SH-SY5Y (cell line): Measurements from ENCODE around the gene OR10H3.

Source experiments
- GATA2 ChIP-seq: IDR thresholded peaks from 2 replicates; pipeline ENCODE4 v1.6.1; 2011; ENCODE audit warnings: mild to moderate bottlenecking, low read depth, low read length
- GATA3 ChIP-seq: IDR thresholded peaks from 2 replicates; pipeline ENCODE4 v1.6.1; 2011; ENCODE audit warnings: low read depth, mild to moderate bottlenecking, low read length, moderate library complexity

The OR10H3 gene

DNA sequence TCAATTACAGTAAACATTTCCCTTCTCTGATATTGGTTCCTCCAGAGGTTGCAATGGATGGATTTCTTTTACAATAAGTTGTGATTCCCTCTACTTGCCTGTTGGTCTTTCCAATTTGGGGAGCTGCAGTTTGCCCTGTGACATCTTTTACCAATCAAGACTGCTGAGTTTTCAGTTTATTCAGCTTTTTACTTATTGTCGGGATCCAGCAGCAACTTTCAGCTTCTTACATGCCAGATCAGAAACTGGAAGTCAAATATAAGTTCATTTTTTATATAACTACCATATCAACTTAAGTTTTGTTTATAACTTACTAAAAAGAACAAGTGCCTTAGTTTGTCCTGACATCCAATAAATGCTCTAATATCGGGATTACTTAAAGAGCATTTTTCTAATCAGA lies 10.5 kb downstream of the OR10H3 start:
- TF ChIP-seq GATA2, result no peak
- no peak for TF ChIP-seq GATA3

DNA sequence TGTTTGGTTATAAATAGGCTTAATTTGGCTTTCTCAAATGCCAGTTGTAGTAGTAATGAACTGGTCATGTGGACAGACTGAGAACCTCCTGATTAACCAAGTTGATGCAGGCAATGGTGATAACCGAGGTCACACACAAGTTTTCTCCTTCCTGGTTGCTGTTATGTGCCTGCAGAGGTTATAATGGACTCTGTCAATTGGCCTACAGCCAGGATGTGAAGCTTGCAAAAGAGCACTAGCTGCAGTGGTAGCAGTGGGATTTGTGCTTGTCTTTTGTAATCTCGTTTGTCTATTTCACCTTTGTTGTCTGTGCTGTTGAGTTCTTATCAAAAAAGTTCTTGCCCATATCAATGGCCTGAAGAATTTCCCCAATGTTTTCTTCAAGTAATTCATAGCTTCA lies 20.6 kb downstream of the OR10H3 start:
- no peak for TF ChIP-seq GATA3
- no peak for TF ChIP-seq GATA2

DNA sequence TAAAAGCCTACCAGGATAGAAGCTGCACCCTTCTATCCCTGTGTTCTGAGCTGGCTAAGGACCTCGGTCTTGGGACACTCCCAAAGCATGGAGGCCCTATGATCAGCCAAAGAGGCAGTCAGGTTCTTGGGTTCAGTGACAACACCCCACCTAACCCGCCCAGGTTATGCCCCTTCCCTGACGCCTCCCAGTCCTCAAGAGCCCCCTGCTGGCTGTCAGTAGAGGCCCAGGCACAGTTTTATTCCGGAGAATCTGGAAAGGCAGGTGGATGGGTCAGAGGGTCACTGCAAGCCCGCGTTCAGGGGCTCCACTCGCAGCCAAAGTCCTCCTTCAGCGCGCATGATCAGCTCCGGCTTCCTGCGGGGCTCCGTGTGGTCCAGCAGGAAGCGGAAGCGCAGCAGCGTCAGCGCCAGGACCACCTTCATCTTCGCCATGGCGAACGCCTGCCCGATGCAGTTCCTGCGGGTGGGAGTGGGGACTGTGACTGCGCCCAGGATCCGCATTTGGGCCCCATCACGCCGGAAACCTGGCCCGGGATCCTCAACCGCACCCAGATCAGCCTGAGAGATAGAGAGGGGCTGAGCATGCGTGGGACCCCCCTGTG lies 22.3 kb downstream of the OR10H3 start:
- TF ChIP-seq GATA3, result no peak
- no peak for TF ChIP-seq GATA2

DNA sequence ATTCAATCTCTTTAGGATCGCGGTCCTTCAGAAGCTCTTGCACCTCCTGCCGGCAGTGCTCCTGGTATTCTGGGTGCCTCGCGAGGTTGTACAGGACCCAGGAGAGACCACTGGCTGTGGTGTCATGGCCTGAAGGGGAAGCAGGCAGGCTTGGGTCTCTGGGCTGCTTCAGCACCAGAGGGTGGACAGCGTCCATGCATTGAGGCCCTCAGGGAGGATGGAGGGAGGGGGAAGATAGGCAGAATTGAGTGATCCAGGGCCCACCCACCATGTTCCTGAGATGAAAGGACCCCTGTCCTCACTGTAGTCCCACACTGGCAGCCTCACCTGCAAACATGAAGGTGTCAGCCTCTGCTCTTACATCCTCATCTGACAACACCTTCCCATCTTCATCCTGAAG lies 31.8 kb downstream of the OR10H3 start:
- TF ChIP-seq GATA2, result no peak
- no peak for TF ChIP-seq GATA3

DNA sequence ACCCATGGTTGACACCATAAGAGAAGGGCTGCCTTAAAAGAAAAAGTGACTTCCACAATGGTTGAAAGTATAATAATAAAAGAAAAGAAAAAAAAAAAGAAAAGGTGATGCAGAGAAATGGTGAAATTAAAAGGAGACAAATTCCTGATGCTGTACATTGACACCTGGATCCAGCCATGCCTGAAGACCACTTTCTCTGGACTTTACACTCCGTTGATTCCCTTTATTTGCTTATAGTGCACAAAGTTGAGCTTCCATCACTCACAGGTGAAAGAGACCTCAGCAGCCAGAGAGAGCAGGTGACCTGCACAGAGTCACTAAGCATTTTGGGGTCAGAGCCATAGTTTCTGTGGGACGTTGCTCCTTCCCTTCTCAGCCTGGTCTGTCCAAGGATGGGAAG lies 37.5 kb downstream of the OR10H3 start:
- TF ChIP-seq GATA2 (no peak), GATA3 (no peak)

DNA sequence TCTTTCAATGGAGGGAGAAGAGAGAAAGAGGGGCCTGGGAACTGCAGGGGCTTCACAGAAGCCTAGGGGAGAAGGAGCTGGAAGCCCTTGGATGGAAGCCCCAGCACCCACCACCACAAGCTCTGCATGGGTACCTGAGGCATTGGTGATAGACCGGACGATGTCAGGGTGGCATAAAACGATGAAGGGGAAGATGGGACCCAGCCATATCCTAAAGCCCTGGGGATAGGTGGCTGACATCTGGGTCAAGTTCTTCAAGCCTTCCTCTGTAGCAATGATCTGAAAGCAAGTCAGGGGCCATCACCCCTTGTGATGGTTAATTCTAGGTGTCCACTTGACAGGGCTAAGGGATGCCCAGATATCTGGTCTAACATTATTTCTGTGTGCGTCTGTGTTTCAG lies 38.5 kb downstream of the OR10H3 start:
- no peak for TF ChIP-seq GATA2
- TF ChIP-seq GATA3, result no peak

DNA sequence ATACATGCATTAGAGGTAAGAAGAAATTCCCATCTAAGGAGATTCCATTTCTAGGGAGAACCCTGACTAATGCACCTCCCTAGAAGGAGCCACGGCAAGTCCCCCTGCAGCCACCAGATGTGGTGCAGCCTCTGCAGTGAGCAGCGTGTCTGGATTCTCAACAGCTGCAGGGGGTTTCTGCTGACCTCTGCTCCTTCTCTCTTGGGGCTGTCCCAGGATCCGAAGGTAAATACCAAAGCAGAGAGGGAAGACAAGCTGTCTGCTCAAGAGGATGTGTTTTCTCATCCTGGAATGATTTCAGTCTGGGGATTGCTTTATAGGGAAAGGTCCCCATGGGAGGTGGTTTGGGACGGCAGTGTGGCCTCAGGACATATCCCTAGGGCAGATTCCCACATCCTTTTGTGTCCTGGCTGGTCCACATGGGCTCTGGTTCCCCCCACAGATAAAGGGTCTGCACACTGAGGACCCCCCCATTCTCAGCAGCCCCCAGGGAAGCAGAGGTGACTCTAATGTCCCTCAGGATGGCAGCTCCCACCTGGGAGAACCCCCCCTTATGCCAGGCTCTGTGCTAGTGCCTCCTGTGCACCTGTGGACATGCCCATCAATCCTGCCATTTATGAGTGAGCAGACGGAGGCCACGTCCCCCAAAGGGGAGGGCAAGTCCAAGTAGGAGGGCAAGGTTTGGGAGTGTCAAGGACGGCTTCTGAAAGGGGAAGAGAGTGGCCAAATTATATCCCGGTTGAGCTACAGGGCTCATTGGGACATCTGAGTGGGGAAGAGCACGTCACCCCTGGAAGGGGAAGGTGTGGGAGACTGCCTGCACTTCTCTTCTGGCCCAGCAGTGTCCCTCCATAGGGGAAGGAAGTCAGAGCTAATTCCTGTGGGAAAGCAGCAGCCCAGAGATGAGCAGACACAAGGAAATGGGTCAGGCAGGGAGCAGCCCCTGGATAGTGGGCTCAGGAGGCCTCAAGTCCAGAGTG lies 39.5 kb downstream of the OR10H3 start:
- TF ChIP-seq GATA2 (no peak), GATA3 (no peak)

DNA sequence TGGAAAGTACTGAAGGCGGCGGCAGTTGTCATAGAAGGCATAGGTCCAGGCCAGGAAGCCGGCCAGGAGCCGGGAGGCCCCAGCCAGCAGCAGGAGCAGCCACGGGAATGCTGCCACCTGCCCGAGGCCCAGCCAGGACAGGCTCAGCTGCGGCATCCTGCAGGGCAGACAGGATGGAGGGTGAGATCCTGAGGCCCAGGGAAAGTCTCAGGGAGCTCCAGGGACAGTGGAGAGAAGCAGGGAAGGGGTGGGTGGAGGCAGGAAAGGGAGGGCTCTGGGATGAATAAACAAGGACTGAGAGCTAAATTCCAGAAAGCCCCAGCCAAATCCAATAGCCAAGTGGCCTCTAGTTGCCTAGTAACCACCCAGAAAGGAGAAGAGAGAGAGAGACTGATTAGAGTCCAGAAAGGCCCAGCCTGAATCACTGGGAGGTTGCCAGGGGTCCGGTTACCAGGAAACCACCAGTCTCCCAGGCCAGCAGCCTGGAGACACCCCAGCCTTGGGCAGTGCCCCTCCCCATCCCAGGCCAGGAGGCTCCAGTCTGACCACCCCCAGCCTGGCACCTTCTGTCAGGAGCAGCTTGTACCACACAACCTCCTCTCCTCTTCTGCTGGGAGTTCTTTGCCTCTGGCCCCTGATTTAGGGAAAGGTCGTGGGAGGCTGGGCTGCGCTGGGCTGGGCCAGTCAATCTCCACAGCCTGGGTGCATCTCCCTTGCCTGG lies 42.1 kb downstream of the OR10H3 start:
- no peak for TF ChIP-seq GATA3
- TF ChIP-seq GATA2, result no peak

DNA sequence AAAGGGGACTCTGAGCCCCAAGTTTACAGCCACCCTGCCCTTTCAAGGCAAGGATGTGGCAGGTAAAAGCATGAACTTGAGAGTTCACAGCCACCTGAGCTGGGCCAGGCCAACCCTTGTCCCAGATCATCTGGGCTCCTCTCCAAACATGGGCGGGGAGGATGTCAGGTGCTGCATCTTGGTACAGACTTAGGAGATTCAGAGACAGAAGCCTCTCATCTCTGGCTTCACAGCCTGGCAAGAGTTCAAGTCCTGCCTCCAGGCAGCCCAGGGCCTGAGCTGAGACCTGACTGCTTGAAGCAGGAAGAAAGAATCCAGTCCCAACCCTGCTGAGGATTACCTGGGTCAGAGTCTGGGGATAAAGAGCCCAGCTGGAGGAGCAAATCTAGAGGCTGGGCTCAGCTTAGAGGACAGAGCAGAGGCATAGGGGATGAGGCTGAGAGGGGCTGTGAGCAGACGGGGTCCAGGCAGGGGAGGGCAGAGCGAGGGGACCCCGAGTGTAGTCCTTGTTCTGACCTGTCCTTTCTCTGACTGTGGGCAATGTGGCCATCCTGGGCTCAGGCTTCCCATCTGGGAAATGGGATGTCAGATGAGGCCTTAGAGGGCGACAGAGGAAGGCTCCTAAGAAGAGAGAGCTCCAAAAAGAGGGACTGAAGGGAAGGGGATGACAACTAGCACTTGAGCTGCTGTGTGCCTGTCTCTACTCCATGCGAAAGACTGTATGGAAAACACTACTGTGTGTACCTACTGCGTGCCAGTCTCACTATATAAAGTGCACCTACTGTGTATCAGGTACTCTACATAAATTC lies 43.0 kb downstream of the OR10H3 start:
- TF ChIP-seq GATA2 (no peak), GATA3 (no peak)

DNA sequence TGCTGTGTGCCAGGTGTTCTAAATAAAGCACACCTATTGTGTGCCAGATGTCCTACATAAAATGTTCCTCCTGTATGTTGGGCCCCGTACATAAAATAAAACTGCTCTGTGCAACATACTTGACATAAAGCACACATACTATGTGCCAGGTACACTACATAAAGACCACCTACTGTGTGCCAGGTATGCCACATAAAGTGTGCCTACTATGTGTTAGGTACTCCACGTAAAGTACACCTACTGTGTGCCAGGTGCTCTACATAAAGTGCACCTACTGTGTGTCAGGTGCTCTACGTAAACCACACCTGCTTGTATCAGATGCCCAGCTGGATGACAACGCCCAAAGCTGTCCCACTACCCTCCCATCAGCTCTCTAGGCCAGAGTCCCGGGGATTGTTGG lies 43.9 kb downstream of the OR10H3 start:
- TF ChIP-seq GATA2 (no peak), GATA3 (no peak)

DNA sequence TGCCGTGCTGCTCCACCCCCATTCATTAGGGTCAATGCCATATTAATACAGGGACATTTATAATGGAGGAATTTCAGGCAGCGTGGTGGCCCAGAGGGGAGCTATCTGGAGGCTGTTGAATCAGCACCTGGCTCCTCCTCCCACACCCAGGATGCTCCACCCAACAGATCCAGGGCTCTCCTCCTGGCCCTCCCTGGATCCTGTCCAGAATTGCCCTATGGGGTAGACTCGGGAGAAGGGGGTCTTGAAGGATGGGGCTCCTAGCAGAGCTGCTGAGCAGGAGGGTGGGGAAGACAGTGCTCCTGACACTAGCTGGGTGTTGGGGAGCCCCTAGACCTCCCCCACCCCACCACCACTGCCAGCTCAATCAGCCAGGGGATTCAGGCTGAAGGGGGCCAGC lies 44.4 kb downstream of the OR10H3 start:
- no peak for TF ChIP-seq GATA3
- TF ChIP-seq GATA2, result no peak

DNA sequence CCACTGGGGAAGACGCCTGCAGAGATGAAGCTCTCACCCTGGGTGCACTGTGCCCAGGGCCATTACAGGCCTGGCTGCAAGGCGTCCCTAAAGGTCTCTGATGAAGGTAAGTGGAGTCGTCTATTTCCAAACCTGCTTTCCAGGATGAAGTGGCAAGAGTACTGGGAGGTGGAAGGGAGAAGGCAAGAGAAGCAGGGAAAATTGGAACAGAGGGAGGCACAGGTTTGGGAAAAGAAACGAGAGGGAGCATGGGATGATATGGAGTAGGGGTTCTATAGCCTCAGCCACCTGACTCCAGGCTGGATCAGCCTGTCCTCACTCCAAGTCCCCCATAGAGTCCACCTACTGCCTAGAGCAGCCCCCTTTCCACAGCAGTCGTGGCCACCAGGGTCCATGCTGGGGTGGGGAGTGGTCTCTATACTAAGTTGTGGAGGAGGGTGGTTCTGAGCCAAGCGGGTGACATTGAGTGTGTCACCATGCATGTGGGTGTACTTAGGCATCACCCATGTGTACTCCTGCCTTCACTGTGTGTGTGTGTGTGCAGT lies 49.9 kb downstream of the OR10H3 start, which contains the start of gene OR10H5:
Gene OR10H5 (plus strand): TSS at position 51 of the 545 bp plus-strand sequence. CDS start 6,388 bp downstream, outside the sequence.
- TF ChIP-seq GATA3, result no peak

DNA sequence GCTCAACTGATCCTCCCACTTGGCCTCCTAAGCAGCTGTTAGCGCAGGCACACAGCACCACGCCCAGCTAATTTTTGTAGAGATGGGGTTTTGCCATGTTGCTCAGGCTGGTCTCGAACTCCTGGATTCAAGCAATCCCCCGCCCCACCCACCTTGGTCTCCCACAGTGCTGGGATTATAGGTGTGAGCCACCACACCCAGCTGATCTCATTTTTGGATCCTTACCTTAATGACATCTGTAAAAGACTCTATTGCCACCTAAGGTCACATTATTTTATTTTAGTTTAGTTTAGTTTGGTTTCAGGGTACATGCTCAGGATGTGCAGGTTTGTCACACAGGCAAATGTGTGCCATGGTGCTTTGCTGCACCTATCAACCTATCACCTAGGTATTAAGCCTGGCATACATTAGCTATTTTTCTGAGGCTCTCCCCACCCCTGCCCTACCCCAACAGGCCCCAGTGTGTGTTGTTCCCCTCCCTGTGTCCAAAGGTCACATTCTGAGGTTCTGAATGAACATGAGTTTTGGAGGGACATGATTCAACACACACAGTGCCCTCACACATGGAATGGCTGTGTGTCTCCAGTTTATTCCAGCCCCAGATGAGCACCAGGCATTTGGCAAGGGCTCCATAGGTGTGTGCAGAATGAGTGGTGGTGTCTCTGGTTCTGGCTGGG lies 50.9 kb downstream of the OR10H3 start:
- TF ChIP-seq GATA2, result no peak
- no peak for TF ChIP-seq GATA3

DNA sequence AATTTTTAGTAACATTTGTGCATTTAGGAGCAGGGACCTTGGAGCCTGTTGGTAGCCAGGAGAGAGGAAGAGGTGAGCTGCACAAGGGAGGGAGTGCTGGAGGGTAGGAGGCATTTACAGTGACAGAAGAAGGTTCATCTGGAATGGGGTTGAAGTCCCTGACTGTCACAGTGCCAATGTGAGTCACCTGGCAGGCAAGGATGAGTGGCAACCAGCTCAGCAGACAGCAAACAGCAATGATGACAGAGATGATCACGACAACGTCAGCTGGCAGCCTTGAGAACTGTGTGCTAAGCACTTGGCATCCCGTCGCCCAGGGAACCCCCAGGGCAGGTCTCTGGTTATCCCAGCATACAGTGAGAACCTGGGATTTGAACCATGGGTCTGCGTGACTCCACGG lies 52.3 kb downstream of the OR10H3 start:
- TF ChIP-seq GATA2, result no peak
- TF ChIP-seq GATA3, result no peak
